ENCODE data around the gene CABP7. TPM values are rescaled to one million over a fixed set of nuclear protein-coding genes. Genes with fewer than 3 reads are reported as not detected.

Gene CABP7
- total RNA-seq, 1 experiment from 2014 or later, result not detected

DNA sequence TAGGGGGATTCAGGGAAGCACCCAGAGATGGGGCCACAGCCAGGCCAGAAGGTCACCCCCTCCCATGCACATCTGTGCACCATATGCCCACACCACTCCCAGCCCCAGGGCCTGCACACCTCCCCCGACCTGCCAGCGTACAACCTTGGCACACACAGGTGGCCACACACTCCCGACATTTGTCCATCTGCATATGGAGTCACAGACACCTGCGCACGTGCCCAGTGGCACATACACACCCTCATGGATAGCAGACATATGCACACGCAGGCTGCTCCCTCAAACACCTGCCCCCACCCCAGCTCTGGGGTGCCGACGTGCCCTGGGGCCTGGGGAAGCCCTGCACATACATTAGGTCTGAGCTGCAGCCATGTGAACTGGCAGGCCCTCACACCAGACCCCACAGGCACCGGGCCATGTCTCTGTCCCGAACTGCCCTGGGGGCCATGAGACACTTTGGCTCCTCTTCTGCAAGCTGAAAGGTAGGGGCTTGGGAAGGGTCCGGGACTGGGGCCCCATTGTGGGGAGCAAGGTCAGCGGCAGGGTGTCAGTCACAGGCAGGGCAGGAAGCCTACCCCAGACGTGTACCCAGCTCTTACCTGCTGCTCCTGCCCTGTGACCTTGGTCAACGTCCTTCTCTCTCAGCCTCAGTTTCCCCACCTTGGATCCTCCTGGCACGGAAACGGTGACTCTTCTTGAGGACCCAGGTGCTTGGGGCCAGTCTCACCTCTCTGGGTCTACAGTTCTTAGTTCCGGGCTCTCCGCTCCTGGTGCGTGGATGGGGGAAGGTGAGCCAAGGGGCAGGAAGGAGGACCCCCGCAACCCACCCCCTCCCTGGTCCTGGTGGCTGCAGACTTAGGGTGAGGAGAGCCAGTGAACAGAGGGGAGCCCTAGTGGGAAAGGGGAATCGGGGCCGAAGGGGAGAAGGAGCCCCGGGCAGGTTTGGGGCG lies 579 bp upstream of the CABP7 start (continued):
- TF ChIP-seq RAD21 (IDR thresholded peaks at IDR 0.05; ENCODE audit: low read depth) (no peak), SIN3A (IDR thresholded peaks at IDR 0.05; ENCODE audit: low read depth) (no peak), SP1 (IDR thresholded peaks at IDR 0.05; ENCODE audit: low read depth) (no peak), POLR2AphosphoS5 (IDR thresholded peaks at IDR 0.05; ENCODE audit: low read depth, low read length) (no peak), POLR2A (IDR thresholded peaks at IDR 0.05; ENCODE audit: borderline replicate concordance, extremely low read depth, insufficient read depth, insufficient read length) (no peak), ZFX (IDR thresholded peaks at IDR 0.05) (no peak), EGR1 (IDR thresholded peaks at IDR 0.05; ENCODE audit: low read depth) (no peak), CBX3 (IDR thresholded peaks at IDR 0.05; ENCODE audit: low read depth) (no peak), ZNF274 (IDR thresholded peaks at IDR 0.05; ENCODE audit: low read depth, low read length) (no peak), JUND (IDR thresholded peaks at IDR 0.05) (no peak), EZH2 (IDR thresholded peaks at IDR 0.05) (no peak)
- TF ChIP-seq, protein P1, sequence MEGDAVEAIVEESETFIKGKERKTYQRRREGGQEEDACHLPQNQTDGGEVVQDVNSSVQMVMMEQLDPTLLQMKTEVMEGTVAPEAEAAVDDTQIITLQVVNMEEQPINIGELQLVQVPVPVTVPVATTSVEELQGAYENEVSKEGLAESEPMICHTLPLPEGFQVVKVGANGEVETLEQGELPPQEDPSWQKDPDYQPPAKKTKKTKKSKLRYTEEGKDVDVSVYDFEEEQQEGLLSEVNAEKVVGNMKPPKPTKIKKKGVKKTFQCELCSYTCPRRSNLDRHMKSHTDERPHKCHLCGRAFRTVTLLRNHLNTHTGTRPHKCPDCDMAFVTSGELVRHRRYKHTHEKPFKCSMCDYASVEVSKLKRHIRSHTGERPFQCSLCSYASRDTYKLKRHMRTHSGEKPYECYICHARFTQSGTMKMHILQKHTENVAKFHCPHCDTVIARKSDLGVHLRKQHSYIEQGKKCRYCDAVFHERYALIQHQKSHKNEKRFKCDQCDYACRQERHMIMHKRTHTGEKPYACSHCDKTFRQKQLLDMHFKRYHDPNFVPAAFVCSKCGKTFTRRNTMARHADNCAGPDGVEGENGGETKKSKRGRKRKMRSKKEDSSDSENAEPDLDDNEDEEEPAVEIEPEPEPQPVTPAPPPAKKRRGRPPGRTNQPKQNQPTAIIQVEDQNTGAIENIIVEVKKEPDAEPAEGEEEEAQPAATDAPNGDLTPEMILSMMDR (IDR thresholded peaks at IDR 0.05 in 2 of 3, conservative IDR thresholded peaks at IDR 0.05 in 1 of 3; ENCODE audit: borderline replicate concordance in 1 of 3, insufficient read depth in 1 of 3, low read depth in 2 of 3, low read length in 2 of 3), result no peak
- TF ChIP-seq, protein P2, sequence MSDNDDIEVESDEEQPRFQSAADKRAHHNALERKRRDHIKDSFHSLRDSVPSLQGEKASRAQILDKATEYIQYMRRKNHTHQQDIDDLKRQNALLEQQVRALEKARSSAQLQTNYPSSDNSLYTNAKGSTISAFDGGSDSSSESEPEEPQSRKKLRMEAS (IDR thresholded peaks at IDR 0.05), result no peak
- TF ChIP-seq, protein P3, sequence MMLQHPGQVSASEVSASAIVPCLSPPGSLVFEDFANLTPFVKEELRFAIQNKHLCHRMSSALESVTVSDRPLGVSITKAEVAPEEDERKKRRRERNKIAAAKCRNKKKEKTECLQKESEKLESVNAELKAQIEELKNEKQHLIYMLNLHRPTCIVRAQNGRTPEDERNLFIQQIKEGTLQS (IDR thresholded peaks at IDR 0.05), result no peak
